Endothelial cell of umbilical vein (primary cell): ENCODE measurements around the gene PPTC7. TPM values are rescaled to one million over a fixed set of nuclear protein-coding genes. Genes with fewer than 3 reads are reported as not detected.

ENCODE experiments used
- BruUV-seq: library from RNA; stranded (reverse); fragments of 400-500 nt; replicated peaks from 2 replicates; lab custom pipeline; 2021; lab: Mats Ljungman, UMichigan
- CTCF ChIA-PET: fragments of 300-600, 350-600 bp; sonication (Branson Sonifier 250); formaldehyde crosslinking; loops from one replicate; lab custom pipeline; 2021; ENCODE audit warnings: antibody characterized with exemption, inconsistent platforms; lab: Charles Lee
- POLR2A ChIA-PET: fragments of 300-600, 350-600 bp; sonication (Branson Sonifier 250); formaldehyde crosslinking; loops from one replicate; lab custom pipeline; 2021; ENCODE audit warnings: antibody characterized with exemption, inconsistent platforms; lab: Charles Lee
- DNase-seq: peaks from one replicate; pipeline ENCODE4 v3.0.0-alpha.2; 2011; ENCODE audit warnings: low read depth, low spot score
- FAIRE-seq: peaks from 2 replicates; lab custom pipeline; 2011; peaks lifted over from hg19 to GRCh38; lab: Jason Lieb, UNC
- H2AFZ ChIP-seq: 2 replicates; pipeline ENCODE4 v1.6.0; 2012; ENCODE audit warnings: low read depth, low read length, control low read depth, inconsistent platforms
- H3K27ac ChIP-seq: 2 replicates; pipeline ENCODE4 v1.5.1; 2011; ENCODE audit warnings: low read depth, mild to moderate bottlenecking, control low read depth, low read length, moderate library complexity; ENCODE audit not compliant: insufficient read depth
- H3K27me3 ChIP-seq, 2 experiments: 2 replicates each; pipeline versions ENCODE4 v1.6.0 to v1.6.1; 2011; ENCODE audit warnings: low read length in 2 of 2, mixed read lengths in 1 of 2; ENCODE audit not compliant: control insufficient read depth in 2 of 2, insufficient read depth in 2 of 2
- H3K36me3 ChIP-seq, 2 experiments: 2 replicates in 1 of 2; 3 replicates in 1 of 2; pipeline ENCODE4 v1.5.1; 2011; ENCODE audit warnings: low read length in 2 of 2, mild to moderate bottlenecking in 1 of 2, moderate library complexity in 1 of 2; ENCODE audit not compliant: control insufficient read depth in 2 of 2, insufficient read depth in 2 of 2; ENCODE audit errors: extremely low read depth in 1 of 2
- H3K4me1 ChIP-seq: 3 replicates; pipeline ENCODE4 v1.5.1; 2011; ENCODE audit warnings: mild to moderate bottlenecking, low read length; ENCODE audit not compliant: control insufficient read depth, insufficient read depth; ENCODE audit errors: extremely low read depth
- H3K4me2 ChIP-seq: 2 replicates; pipeline ENCODE4 v1.6.1; 2011; ENCODE audit warnings: low read length, control low read depth, mixed read lengths; ENCODE audit not compliant: insufficient read depth
- H3K4me3 ChIP-seq, 3 experiments: fragments of 200-600 bp in 1 of 3; sonication (generic), shearing (Covaris generic) in 1 of 3; replicated peaks in 1 of 3; 2 replicates each; pipeline ENCODE4 v1.5.1; 2011 to 2016; ENCODE audit warnings: control low read depth in 3 of 3, low read length in 3 of 3, mild to moderate bottlenecking in 2 of 3, inconsistent platforms in 1 of 3, low read depth in 1 of 3, moderate library complexity in 1 of 3; ENCODE audit not compliant: insufficient read depth in 1 of 3
- H3K79me2 ChIP-seq: 2 replicates; pipeline ENCODE4 v1.6.0; 2012; ENCODE audit warnings: low read length, inconsistent platforms; ENCODE audit not compliant: control insufficient read depth, insufficient read depth
- H3K9ac ChIP-seq: replicated peaks from 2 replicates; pipeline ENCODE3; 2011; ENCODE audit warnings: low read length, control low read depth; ENCODE audit not compliant: insufficient read depth; ENCODE audit errors: extremely low read depth
- H3K9me1 ChIP-seq: replicated peaks from 3 replicates; pipeline ENCODE4 v1.6.0; 2011; ENCODE audit warnings: mild to moderate bottlenecking, low read length; ENCODE audit not compliant: control insufficient read depth, insufficient read depth; ENCODE audit errors: extremely low read depth
- H3K9me3 ChIP-seq: replicated peaks from 2 replicates; pipeline ENCODE4 v1.5.1; 2012; ENCODE audit warnings: low read length, inconsistent platforms; ENCODE audit not compliant: control insufficient read depth, insufficient read depth
- H4K20me1 ChIP-seq: replicated peaks from 2 replicates; pipeline ENCODE3; 2011; ENCODE audit warnings: mild to moderate bottlenecking, low read length; ENCODE audit not compliant: control insufficient read depth, insufficient read depth; ENCODE audit errors: extremely low read depth
- EZH2 ChIP-seq: IDR thresholded peaks from 2 replicates; pipeline ENCODE4 v1.6.1; 2012; ENCODE audit warnings: borderline replicate concordance, low read depth, mild to moderate bottlenecking, moderate library complexity, low read length, inconsistent platforms; ENCODE audit not compliant: severe bottlenecking
- FOS ChIP-seq: IDR thresholded peaks from 2 replicates; pipeline ENCODE4 v1.6.1; 2011; ENCODE audit warnings: mild to moderate bottlenecking, low read length, moderate library complexity, borderline replicate concordance; ENCODE audit not compliant: insufficient read depth
- JUN ChIP-seq: IDR thresholded peaks from 2 replicates; pipeline ENCODE4 v1.6.1; 2011; ENCODE audit warnings: borderline replicate concordance, low read depth; ENCODE audit not compliant: insufficient read length, insufficient read depth
- MYC ChIP-seq: IDR thresholded peaks from one replicate; pipeline ENCODE4 v1.6.1; 2011; ENCODE audit warnings: mild to moderate bottlenecking, low read depth, low read length
- POLR2A ChIP-seq: IDR thresholded peaks from 2 replicates; pipeline ENCODE4 v1.6.1; 2012; ENCODE audit warnings: low read depth, mild to moderate bottlenecking, control low read depth, low read length
- POLR2AphosphoS5 ChIP-seq: IDR thresholded peaks from 2 replicates; pipeline ENCODE4 v1.6.1; 2012; ENCODE audit warnings: low read depth, mild to moderate bottlenecking, control low read depth, low read length, moderate library complexity; ENCODE audit not compliant: insufficient read depth
- dilution Hi-C: fragments of 300-500 bp; cut with MboI; formaldehyde crosslinking; loops from one replicate; pipeline ENCODE4 v1.15.0; 2019; ENCODE audit warnings: low sequenced_read_pairs; ENCODE audit not compliant: extremely low pct_ligation_motif_present
- intact Hi-C: fragments of 100-400 bp; cut with micrococcal nuclease; formaldehyde crosslinking; loops from one replicate; pipeline ENCODE4 v1.10.0; 2022
- polyA plus RNA-seq, 4 experiments: library from polyadenylated mRNA; depleted of rRNA in 3 of 4; stranded (reverse) in 3 of 4; unstranded in 1 of 4; fragments of >200 nt; gene quantifications; 2 replicates each; pipeline versions ENCODE4 v1.2.1 to v1.2.3, GENCODE V29; 2011 to 2012; ENCODE audit warnings: missing spikeins in 1 of 4
- total RNA-seq: library from RNA; stranded (reverse); gene quantifications from 2 replicates; pipeline ENCODE4 v1.2.3, GENCODE V29; 2021
- TF ChIP-seq, protein P1 (sequence below): IDR thresholded peaks from 2 replicates; pipeline ENCODE4 v1.6.1; 2011; ENCODE audit not compliant: insufficient read depth, insufficient read length
- TF ChIP-seq, protein P2 (sequence below), 2 donors: IDR thresholded peaks; 1 replicate in 1 of 2; 2 replicates in 1 of 2; pipeline ENCODE4 v1.5.1; 2011; ENCODE audit warnings: low read length in 2 of 2, mild to moderate bottlenecking in 2 of 2, moderate library complexity in 2 of 2, control low read depth in 1 of 2, inconsistent platforms in 1 of 2, low read depth in 1 of 2; ENCODE audit not compliant: insufficient read depth in 1 of 2; ENCODE audit errors: extremely low read depth in 1 of 2

PPTC7 gene
- total and polyA plus RNA-seq, 2 donors (not counting 3 experiments of a cell fraction or from before 2014, with no cell fraction given), result 8.4 to 15.2 TPM

DNA sequence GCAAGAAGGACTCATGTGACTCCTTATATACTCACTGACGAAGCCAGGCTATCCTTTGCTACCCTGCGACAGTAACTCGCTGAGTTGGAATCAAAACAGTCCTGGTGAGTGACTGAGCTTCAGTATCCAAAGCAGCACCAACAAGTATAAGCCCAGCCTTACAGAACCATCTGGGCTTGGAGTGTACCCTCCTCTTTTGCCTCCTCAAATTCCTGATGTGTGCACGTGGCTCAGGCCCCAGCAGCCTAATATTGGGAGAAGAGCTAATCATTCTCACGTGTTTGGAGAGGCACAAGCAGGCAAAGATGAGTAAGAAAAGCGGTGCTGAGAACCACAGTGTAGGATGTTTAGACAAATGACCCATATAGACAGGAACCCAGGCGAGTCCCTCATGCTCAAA lies 34.4 kb downstream of the PPTC7 start:
- no peak overlapping the region for H3K4me2 ChIP-seq
- dilution Hi-C loops, result no loop called here
- CTCF ChIA-PET, result interaction anchor here (1.7 to 7.0 kb wide), 2 partner anchors 52 to 339 kb away, joined by 3 to 88 read pairs; no protein-coding TSS in a partner anchor
- no peak for FAIRE-seq
- intact Hi-C loops, result loop anchor here (5.0 kb wide), 1 partner anchor 194 kb away; the partner anchor contains the start of gene PPP1CC
- H3K79me2 ChIP-seq, result peaks cover 46% of the 10 kb centered on the region
- H3K9me1 ChIP-seq, result no peaks in the 10 kb centered on the region
- H3K9me3 ChIP-seq, result no peaks in the 10 kb centered on the region
- H3K27ac ChIP-seq, result no peak overlapping the region
- peaks cover 0 to 3% of the 10 kb centered on the region in 2 experiments for H3K36me3 ChIP-seq
- H4K20me1 ChIP-seq, result no peaks in the 10 kb centered on the region
- no peaks in the 10 kb centered on the region for H3K27me3 ChIP-seq
- H3K9ac ChIP-seq, result no peak overlapping the region
- no peak for TF ChIP-seq POLR2AphosphoS5
- TF ChIP-seq EZH2, result no peak
- TF ChIP-seq FOS, result no peak
- no peak for TF ChIP-seq POLR2A
- TF ChIP-seq, protein P1, sequence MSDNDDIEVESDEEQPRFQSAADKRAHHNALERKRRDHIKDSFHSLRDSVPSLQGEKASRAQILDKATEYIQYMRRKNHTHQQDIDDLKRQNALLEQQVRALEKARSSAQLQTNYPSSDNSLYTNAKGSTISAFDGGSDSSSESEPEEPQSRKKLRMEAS, result no peak
- no peak for TF ChIP-seq JUN
- TF ChIP-seq MYC, result no peak
- TF ChIP-seq, protein P2, sequence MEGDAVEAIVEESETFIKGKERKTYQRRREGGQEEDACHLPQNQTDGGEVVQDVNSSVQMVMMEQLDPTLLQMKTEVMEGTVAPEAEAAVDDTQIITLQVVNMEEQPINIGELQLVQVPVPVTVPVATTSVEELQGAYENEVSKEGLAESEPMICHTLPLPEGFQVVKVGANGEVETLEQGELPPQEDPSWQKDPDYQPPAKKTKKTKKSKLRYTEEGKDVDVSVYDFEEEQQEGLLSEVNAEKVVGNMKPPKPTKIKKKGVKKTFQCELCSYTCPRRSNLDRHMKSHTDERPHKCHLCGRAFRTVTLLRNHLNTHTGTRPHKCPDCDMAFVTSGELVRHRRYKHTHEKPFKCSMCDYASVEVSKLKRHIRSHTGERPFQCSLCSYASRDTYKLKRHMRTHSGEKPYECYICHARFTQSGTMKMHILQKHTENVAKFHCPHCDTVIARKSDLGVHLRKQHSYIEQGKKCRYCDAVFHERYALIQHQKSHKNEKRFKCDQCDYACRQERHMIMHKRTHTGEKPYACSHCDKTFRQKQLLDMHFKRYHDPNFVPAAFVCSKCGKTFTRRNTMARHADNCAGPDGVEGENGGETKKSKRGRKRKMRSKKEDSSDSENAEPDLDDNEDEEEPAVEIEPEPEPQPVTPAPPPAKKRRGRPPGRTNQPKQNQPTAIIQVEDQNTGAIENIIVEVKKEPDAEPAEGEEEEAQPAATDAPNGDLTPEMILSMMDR (IDR thresholded peaks at IDR 0.05; ENCODE audit: extremely low read depth in 1 of 2, insufficient read depth in 1 of 2, low read depth in 1 of 2, low read length in 2 of 2), result no peak
- peaks cover 35% of the 10 kb centered on the region for H3K4me1 ChIP-seq
- no peak overlapping the region for H2AFZ ChIP-seq
- no TSS peak for BruUV-seq
- no peak for DNase-seq
- POLR2A ChIA-PET, result no interaction called here
- no peak overlapping the region for H3K4me3 ChIP-seq
